ENCODE measurements around the gene TEP1. TPM values are rescaled to one million over a fixed set of nuclear protein-coding genes. Genes with fewer than 3 reads are reported as not detected.
A peak's percentile ranks its signal among the peaks of the same experiment; 100 is the strongest.

Gene TEP1
- total RNA-seq, 2 donors from 2014 or later = 33.0 to 54.2 TPM

DNA sequence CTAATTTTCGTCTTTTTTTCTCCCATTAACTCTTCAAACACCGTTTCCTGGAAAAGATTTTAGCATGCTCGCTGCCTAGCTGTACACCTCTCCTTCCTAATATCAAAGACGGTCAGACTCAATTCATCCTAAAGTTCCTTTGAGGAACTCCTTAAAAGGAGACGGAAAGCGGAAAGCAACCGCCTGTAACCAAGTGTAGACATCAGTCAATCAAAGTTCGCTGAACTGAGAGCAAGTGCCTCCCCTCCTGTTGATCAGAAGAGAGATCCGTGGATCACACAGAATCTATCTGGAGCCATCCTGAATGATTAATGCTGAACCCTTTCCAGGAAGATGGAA, 412 bp upstream of the TEP1 start:
- no peaks in the 10 kb centered on the region for H3K9me3 ChIP-seq
- no peaks in the 10 kb centered on the region for H3K27me3 ChIP-seq (replicated peaks; ENCODE audit: insufficient read depth)
- no peaks in the 10 kb centered on the region for H3K36me3 ChIP-seq
- peak overlapping the region; percentile 96 to 97 for H3K27ac ChIP-seq
- H3K4me1 ChIP-seq (ENCODE audit: control insufficient read depth in 1 of 2, low read depth in 2 of 2) = peaks cover 11 to 17% of the 10 kb centered on the region in 2 donors
- peak overlapping the region; percentile 91 for H3K4me3 ChIP-seq
- DNase-seq (ENCODE audit: low spot score) (no peak), ATAC-seq (ENCODE audit: insufficient number of reproducible peaks, low FRiP score, low read depth) (no peak)
- TF ChIP-seq, protein P1, sequence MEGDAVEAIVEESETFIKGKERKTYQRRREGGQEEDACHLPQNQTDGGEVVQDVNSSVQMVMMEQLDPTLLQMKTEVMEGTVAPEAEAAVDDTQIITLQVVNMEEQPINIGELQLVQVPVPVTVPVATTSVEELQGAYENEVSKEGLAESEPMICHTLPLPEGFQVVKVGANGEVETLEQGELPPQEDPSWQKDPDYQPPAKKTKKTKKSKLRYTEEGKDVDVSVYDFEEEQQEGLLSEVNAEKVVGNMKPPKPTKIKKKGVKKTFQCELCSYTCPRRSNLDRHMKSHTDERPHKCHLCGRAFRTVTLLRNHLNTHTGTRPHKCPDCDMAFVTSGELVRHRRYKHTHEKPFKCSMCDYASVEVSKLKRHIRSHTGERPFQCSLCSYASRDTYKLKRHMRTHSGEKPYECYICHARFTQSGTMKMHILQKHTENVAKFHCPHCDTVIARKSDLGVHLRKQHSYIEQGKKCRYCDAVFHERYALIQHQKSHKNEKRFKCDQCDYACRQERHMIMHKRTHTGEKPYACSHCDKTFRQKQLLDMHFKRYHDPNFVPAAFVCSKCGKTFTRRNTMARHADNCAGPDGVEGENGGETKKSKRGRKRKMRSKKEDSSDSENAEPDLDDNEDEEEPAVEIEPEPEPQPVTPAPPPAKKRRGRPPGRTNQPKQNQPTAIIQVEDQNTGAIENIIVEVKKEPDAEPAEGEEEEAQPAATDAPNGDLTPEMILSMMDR (IDR thresholded peaks at IDR 0.05) = no peak

DNA sequence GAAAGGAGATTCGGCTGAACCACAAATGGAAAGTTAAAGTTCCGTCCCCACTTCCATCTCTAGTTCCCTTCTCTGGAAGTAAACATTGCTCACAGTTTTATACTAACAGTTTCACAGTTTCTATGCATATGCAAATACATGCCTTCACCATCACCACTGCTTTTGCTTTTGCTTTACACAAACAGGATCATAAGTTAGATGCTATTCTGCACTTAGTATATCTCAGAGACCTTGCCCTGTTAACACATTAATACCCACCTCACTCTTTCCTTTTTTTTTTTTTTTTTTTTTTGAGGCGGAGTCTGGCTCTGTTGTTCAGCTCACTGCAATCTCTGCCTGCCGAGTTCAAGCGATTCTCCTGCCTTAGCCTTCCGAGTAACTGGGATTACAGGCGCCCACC, 890 bp downstream of the TEP1 start:
- Histone ChIP-seq H3K27me3 (replicated peaks; ENCODE audit: insufficient read depth) (no peaks in the 10 kb centered on the region), H3K9me3 (no peaks in the 10 kb centered on the region), H3K4me1 (ENCODE audit: control insufficient read depth in 1 of 2, low read depth in 2 of 2) (peaks cover 11 to 17% of the 10 kb centered on the region in 2 donors), H3K4me3 (peak overlapping the region; percentile 91), H3K36me3 (peaks cover 10% of the 10 kb centered on the region), H3K27ac (peak overlapping the region; percentile 96 to 97)
- TF ChIP-seq, protein P1 (IDR thresholded peaks at IDR 0.05) = no peak
- no peak for ATAC-seq (ENCODE audit: insufficient number of reproducible peaks, low FRiP score, low read depth)
- DNase-seq (ENCODE audit: low spot score) = no peak

DNA sequence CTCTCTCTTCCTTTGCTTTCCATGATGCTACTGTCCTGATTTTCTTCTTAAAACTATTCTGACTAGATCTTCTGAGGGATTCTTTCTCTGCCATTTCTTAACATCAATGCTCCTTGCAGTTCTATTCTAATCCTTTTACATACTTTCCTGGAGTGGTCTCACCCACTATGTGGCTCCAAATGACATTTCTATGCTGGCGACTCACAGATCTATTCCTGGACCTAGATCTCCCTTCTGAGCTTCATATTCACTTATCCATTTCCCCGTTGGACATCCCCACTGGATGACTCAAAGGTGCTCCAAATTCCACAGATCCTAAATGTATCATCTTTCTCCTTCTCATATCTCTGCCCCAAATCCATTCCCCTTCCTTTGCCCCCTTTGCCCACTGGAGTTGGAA, 4.1 kb downstream of the TEP1 start:
- no peak overlapping the region for H3K4me3 ChIP-seq
- H3K9me3 ChIP-seq = no peaks in the 10 kb centered on the region
- no peak overlapping the region for H3K27ac ChIP-seq
- no peak for ATAC-seq (ENCODE audit: insufficient number of reproducible peaks, low FRiP score, low read depth)
- peaks cover 41% of the 10 kb centered on the region for H3K36me3 ChIP-seq
- DNase-seq (ENCODE audit: low spot score) = no peak
- H3K27me3 ChIP-seq (replicated peaks; ENCODE audit: insufficient read depth) = no peaks in the 10 kb centered on the region
- TF ChIP-seq, protein P1 (IDR thresholded peaks at IDR 0.05) = no peak
- H3K4me1 ChIP-seq (ENCODE audit: control insufficient read depth in 1 of 2, low read depth in 2 of 2) = peaks cover 9 to 17% of the 10 kb centered on the region in 2 donors

DNA sequence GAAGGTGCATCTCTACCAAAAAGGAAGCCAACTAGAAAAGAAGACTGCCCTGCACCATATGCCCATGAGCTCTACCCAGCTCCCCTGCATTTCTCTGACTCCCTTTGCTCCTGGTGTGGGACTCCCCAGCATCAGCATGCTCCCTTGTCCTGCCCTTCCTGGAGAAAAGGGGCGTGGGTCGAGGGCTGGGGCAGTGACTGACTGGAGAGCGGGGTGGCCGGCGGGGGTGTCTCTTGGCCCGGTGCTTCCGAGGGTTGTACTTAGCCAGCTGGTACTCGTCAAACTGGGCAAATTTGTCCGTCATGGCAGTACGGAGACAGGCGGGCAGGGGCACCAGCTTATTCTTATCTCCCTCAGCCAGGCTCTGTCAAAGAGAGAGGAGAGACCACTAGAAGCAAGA, 9.8 kb downstream of the TEP1 start:
- no peak for ATAC-seq (ENCODE audit: insufficient number of reproducible peaks, low FRiP score, low read depth)
- H3K9me3 ChIP-seq = no peaks in the 10 kb centered on the region
- DNase-seq (ENCODE audit: low spot score) = no peak
- no peaks in the 10 kb centered on the region for H3K4me1 ChIP-seq (ENCODE audit: control insufficient read depth in 1 of 2, low read depth in 2 of 2)
- no peak overlapping the region for H3K4me3 ChIP-seq
- no peaks in the 10 kb centered on the region for H3K27me3 ChIP-seq (replicated peaks; ENCODE audit: insufficient read depth)
- no peak overlapping the region for H3K27ac ChIP-seq
- H3K36me3 ChIP-seq = peaks cover 65% of the 10 kb centered on the region
- TF ChIP-seq, protein P1 (IDR thresholded peaks at IDR 0.05) = no peak

DNA sequence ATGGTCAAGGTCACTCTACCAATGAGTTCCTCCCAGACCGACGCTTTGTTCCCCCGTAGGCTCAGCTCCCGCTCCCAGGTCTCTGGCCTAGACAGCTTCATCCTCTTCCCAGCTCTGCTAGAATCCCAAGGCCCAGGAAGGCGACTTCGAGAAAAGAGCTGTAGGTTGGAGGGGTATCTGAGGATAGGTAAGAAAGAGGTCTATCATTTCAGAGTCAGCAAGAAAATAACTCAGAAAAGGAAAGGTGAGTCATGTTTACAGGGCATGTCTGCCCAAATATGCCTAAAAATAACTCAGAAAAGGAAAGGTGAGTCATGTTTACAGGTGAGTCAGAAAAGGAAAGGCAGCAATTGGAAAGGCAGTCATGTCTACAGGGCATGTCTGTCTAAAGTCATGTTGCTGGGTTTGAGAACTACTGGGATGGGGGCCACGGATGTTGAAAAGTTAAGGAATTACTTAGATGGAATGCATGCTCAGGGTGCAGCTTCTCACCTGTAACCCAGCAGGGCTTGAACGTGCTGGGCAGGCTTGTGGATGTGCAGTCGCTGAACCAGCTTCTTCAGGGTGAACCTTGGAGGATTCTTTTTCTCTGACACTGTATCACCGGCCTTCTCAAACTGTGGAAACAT, 12.2 kb downstream of the TEP1 start:
- Histone ChIP-seq H3K36me3 (peaks cover 54% of the 10 kb centered on the region), H3K4me1 (ENCODE audit: control insufficient read depth in 1 of 2, low read depth in 2 of 2) (no peaks in the 10 kb centered on the region), H3K4me3 (no peak overlapping the region), H3K27ac (no peak overlapping the region), H3K9me3 (no peaks in the 10 kb centered on the region), H3K27me3 (replicated peaks; ENCODE audit: insufficient read depth) (no peaks in the 10 kb centered on the region)
- TF ChIP-seq, protein P1 (IDR thresholded peaks at IDR 0.05) = no peak
- no peak for ATAC-seq (ENCODE audit: insufficient number of reproducible peaks, low FRiP score, low read depth)
- no peak for DNase-seq (ENCODE audit: low spot score)

Measured in thoracic aorta (tissue), 2 donors.